T-cell (primary cell): ENCODE results near the gene MYDGF. TPM values are rescaled to one million over a fixed set of nuclear protein-coding genes. Genes with fewer than 3 reads are reported as not detected.

Experiments used
- ATAC-seq, 4 experiments: fragments of 200-7000 bp in 3 of 4; fragments of 150-1000 bp in 1 of 4; cut with Tn5 transposase; replicated peaks in 1 of 4; 1 replicate in 3 of 4; 2 replicates in 1 of 4; pipeline ENCODE4 v1.10.0; 2021; ENCODE audit warnings: moderate library complexity in 3 of 4, mild to moderate bottlenecking in 2 of 4, moderate number of reproducible peaks in 1 of 4
- CTCF ChIA-PET, 2 donors: fragments of 300-600 bp; sonication (Branson Sonifier 250); formaldehyde crosslinking; loops; one replicate each; lab custom pipeline; 2022; ENCODE audit warnings: antibody characterized with exemption in 2 of 2; lab: Charles Lee
- POLR2A ChIA-PET, 2 donors: fragments of 300-600 bp; sonication (Branson Sonifier 250); formaldehyde crosslinking; loops; one replicate each; lab custom pipeline; 2022; ENCODE audit warnings: antibody characterized with exemption in 2 of 2; lab: Charles Lee
- DNase-seq, 35 experiments: peaks; one replicate each; pipeline versions ENCODE4 v3.0.0 to v3.0.0-alpha.2; 2013 to 2023
- H3K27ac ChIP-seq: one replicate; pipeline ENCODE4 v1.5.1; 2013; ENCODE audit warnings: low read length
- H3K27me3 ChIP-seq, 2 experiments: replicated peaks in 1 of 2; 1 replicate in 1 of 2; 2 replicates in 1 of 2; pipeline versions ENCODE4 v1.6.1 to v1.7.0; 2013; ENCODE audit warnings: low read length in 1 of 2, mixed read lengths in 1 of 2; ENCODE audit not compliant: control insufficient read depth in 2 of 2, insufficient read depth in 2 of 2; ENCODE audit errors: extremely low read depth in 1 of 2
- H3K36me3 ChIP-seq, 2 donors: 1 replicate in 1 of 2; 2 replicates in 1 of 2; pipeline versions ENCODE4 v1.6.1 to v1.7.0; 2013; ENCODE audit warnings: low read length in 1 of 2; ENCODE audit not compliant: control insufficient read depth in 2 of 2, insufficient read depth in 1 of 2; ENCODE audit errors: extremely low read depth in 1 of 2
- H3K4me1 ChIP-seq, 2 experiments: 1 replicate in 1 of 2; 2 replicates in 1 of 2; pipeline versions ENCODE4 v1.6.1 to v1.7.0; 2013; ENCODE audit warnings: low read length in 2 of 2, mixed read lengths in 1 of 2; ENCODE audit not compliant: insufficient read depth in 2 of 2, control insufficient read depth in 1 of 2; ENCODE audit errors: extremely low read depth in 1 of 2
- H3K4me3 ChIP-seq, 2 donors: 1 replicate in 1 of 2; 2 replicates in 1 of 2; pipeline versions ENCODE4 v1.5.1 to v1.7.0; 2013; ENCODE audit warnings: mild to moderate bottlenecking in 2 of 2, low read length in 1 of 2, moderate library complexity in 1 of 2; ENCODE audit not compliant: control insufficient read depth in 1 of 2; ENCODE audit errors: extremely low read depth in 1 of 2
- H3K9me3 ChIP-seq: 2 replicates; pipeline ENCODE4 v1.7.0; 2013
- H3K27ac Mint-ChIP-seq, 2 donors: one replicate each; pipeline ENCODE4 v1.8.0; 2020 to 2021; ENCODE audit warnings: mild to moderate bottlenecking in 2 of 2, mixed read lengths in 2 of 2
- H3K27me3 Mint-ChIP-seq, 2 donors: one replicate each; pipeline ENCODE4 v1.8.0; 2021 to 2022; ENCODE audit warnings: mixed read lengths in 2 of 2
- H3K36me3 Mint-ChIP-seq: one replicate; pipeline ENCODE4 v1.8.0; 2021; ENCODE audit warnings: mixed read lengths
- H3K4me1 Mint-ChIP-seq, 3 donors: one replicate each; pipeline ENCODE4 v1.8.0; 2020 to 2022; ENCODE audit warnings: mixed read lengths in 3 of 3, mild to moderate bottlenecking in 1 of 3
- H3K4me3 Mint-ChIP-seq, 3 donors: one replicate each; pipeline ENCODE4 v1.8.0; 2020 to 2022; ENCODE audit warnings: mild to moderate bottlenecking in 3 of 3, mixed read lengths in 3 of 3, moderate library complexity in 3 of 3
- H3K9me3 Mint-ChIP-seq, 3 donors: one replicate each; pipeline ENCODE4 v1.8.0; 2020 to 2022; ENCODE audit warnings: mixed read lengths in 3 of 3
- WGBS: methylation state at CpG from one replicate; pipeline ENCODE4 v1.1.5; 2013; ENCODE audit warnings: missing lambda C conversion rate; ENCODE audit not compliant: insufficient coverage; 5-methylcytosine and 5-hydroxymethylcytosine counted together
- total RNA-seq, 35 experiments: library from RNA in 6 of 35; stranded (reverse) in 6 of 35; fragments of 120-200 nt in 1 of 35; gene quantifications; one replicate each; pipeline versions ENCODE4 v1.2.1 to v1.2.4 and lab custom pipeline; 2013 to 2026

The MYDGF gene
- total RNA-seq, 5 donors from 2014 or later (not counting 1 experiment from before 2014, with no cell fraction given), result 27.5 to 46.4 (median 38.3) TPM

- WGBS, result 71% methylated on average over 1 of the region's 10 CpGs
- DNase-seq (no peak), ATAC-seq (no peak)
- H3K27me3 ChIP-seq, result no peaks in the 10 kb centered on the region
- no peaks in the 10 kb centered on the region for H3K9me3 ChIP-seq
- Mint-ChIP-seq H3K4me3 (peak overlapping the region; percentile 42 to 85 (median 72)), H3K36me3 (peaks cover 5% of the 10 kb centered on the region), H3K27ac (peak overlapping the region; percentile 48 to 62), H3K9me3 (no peaks in the 10 kb centered on the region), H3K27me3 (no peaks in the 10 kb centered on the region), H3K4me1 (peaks cover 8 to 20% (median 15%) of the 10 kb centered on the region in 3 donors)
- no peak overlapping the region for H3K4me3 ChIP-seq
- peaks cover 19 to 24% of the 10 kb centered on the region in 2 donors for H3K36me3 ChIP-seq
- ChIA-PET POLR2A (interaction anchor here in 1 of 2 donors (0.5 kb wide), 1 partner anchor 127 kb away, joined by 5 read pairs; no protein-coding TSS in a partner anchor), CTCF (no interaction called here)
- peaks cover 2 to 21% of the 10 kb centered on the region in 2 experiments for H3K4me1 ChIP-seq
- no peak overlapping the region for H3K27ac ChIP-seq
These were observed 1.2 kb upstream of the MYDGF start for GRCh38 chr19:4671185-4671851.

- CTCF ChIA-PET, result no interaction called here
- H3K4me1 ChIP-seq, result peaks cover 2 to 12% of the 10 kb centered on the region in 2 experiments
- H3K36me3 ChIP-seq, result peaks cover 16 to 60% of the 10 kb centered on the region in 2 donors
- Mint-ChIP-seq H3K27ac (no peak overlapping the region), H3K27me3 (no peaks in the 10 kb centered on the region), H3K4me3 (no peak overlapping the region), H3K9me3 (no peaks in the 10 kb centered on the region), H3K36me3 (peaks cover 11% of the 10 kb centered on the region), H3K4me1 (peaks cover 8 to 20% (median 18%) of the 10 kb centered on the region in 3 donors)
- H3K27me3 ChIP-seq, result no peaks in the 10 kb centered on the region
- H3K9me3 ChIP-seq, result no peaks in the 10 kb centered on the region
- H3K4me3 ChIP-seq, result no peak overlapping the region
- no peak for ATAC-seq
- DNase-seq, result no peak
- POLR2A ChIA-PET, result no interaction called here
- H3K27ac ChIP-seq, result no peak overlapping the region
- WGBS, result 90% methylated on average over 12 of the region's 12 CpGs
These were observed 5.5 kb downstream of the MYDGF start for GRCh38 chr19:4664642-4665041.

DNA sequence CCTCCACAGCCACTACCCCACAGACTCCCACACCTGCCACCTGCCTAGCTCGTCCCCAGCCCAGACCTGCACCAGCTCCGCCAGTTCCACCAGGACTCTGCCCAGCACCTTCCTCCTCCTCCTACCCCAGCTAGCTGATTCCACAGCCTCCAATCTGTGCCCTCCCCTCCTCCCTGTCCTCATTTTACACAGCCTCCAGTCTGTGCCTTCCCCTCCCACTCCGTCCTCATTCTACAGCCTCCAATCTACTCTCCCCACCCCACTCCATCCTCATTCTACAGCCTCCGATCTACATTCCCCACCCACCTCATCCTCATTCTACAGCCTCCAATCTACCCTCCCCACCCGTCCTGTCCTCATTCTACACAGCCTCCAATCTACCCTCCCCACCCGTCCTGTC lies 7.3 kb downstream of the MYDGF start:
- ChIA-PET POLR2A (no interaction called here), CTCF (no interaction called here)
- Histone ChIP-seq H3K27ac (no peak overlapping the region), H3K36me3 (peaks cover 9 to 68% of the 10 kb centered on the region in 2 donors), H3K4me3 (no peak overlapping the region), H3K27me3 (no peaks in the 10 kb centered on the region), H3K4me1 (no peaks in the 10 kb centered on the region), H3K9me3 (no peaks in the 10 kb centered on the region)
- Mint-ChIP-seq H3K4me3 (no peak overlapping the region), H3K36me3 (peaks cover 16% of the 10 kb centered on the region), H3K9me3 (no peaks in the 10 kb centered on the region), H3K4me1 (peaks cover 0 to 3% (median 3%) of the 10 kb centered on the region in 3 donors), H3K27ac (no peak overlapping the region), H3K27me3 (no peaks in the 10 kb centered on the region)
- ATAC-seq (no peak), DNase-seq (no peak)
- WGBS, result 93% methylated on average over 6 of the region's 6 CpGs

- H3K9me3 ChIP-seq, result no peaks in the 10 kb centered on the region
- Mint-ChIP-seq H3K27ac (no peak overlapping the region), H3K4me1 (peaks cover 0 to 3% (median 2%) of the 10 kb centered on the region in 3 donors), H3K9me3 (no peaks in the 10 kb centered on the region), H3K27me3 (no peaks in the 10 kb centered on the region), H3K36me3 (peaks cover 16% of the 10 kb centered on the region), H3K4me3 (no peak overlapping the region)
- no peak overlapping the region for H3K27ac ChIP-seq
- 95% methylated on average over 12 of the region's 20 CpGs for WGBS
- no peak for DNase-seq
- CTCF ChIA-PET, result no interaction called here
- H3K4me3 ChIP-seq, result no peak overlapping the region
- H3K36me3 ChIP-seq, result peaks cover 11 to 70% of the 10 kb centered on the region in 2 donors
- H3K27me3 ChIP-seq, result no peaks in the 10 kb centered on the region
- no peak for ATAC-seq
- peaks cover 0 to 1% of the 10 kb centered on the region in 2 experiments for H3K4me1 ChIP-seq
- POLR2A ChIA-PET, result no interaction called here
These were observed 8.0 kb downstream of the MYDGF start for GRCh38 chr19:4662020-4662695.

- H3K4me1 Mint-ChIP-seq, result peaks cover 0 to 3% (median 2%) of the 10 kb centered on the region in 3 donors
- H3K4me3 Mint-ChIP-seq, result no peak overlapping the region
- ATAC-seq (no peak), DNase-seq (no peak)
- no peaks in the 10 kb centered on the region for H3K9me3 Mint-ChIP-seq
- Histone ChIP-seq H3K36me3 (peaks cover 15 to 70% of the 10 kb centered on the region in 2 donors), H3K27me3 (no peaks in the 10 kb centered on the region), H3K27ac (no peak overlapping the region), H3K4me1 (peaks cover 0 to 4% of the 10 kb centered on the region in 2 experiments), H3K9me3 (no peaks in the 10 kb centered on the region), H3K4me3 (no peak overlapping the region)
- no peaks in the 10 kb centered on the region for H3K27me3 Mint-ChIP-seq
- ChIA-PET CTCF (no interaction called here), POLR2A (no interaction called here)
- WGBS, result 92% methylated on average over 2 of the region's 4 CpGs
- peaks cover 16% of the 10 kb centered on the region for H3K36me3 Mint-ChIP-seq
- H3K27ac Mint-ChIP-seq, result peak overlapping the region in 1 of 2 donors; percentile 22
These were observed 9.1 kb downstream of the MYDGF start for GRCh38 chr19:4660993-4661392.

GRCh38 chr19:4660181-4660791 lies 9.9 kb downstream of the MYDGF start:
- Mint-ChIP-seq H3K4me1 (peaks cover 0 to 2% (median 0%) of the 10 kb centered on the region in 3 donors), H3K4me3 (no peak overlapping the region), H3K27ac (no peak overlapping the region), H3K27me3 (no peaks in the 10 kb centered on the region), H3K9me3 (no peaks in the 10 kb centered on the region), H3K36me3 (peaks cover 16% of the 10 kb centered on the region)
- Histone ChIP-seq H3K9me3 (no peaks in the 10 kb centered on the region), H3K4me1 (peaks cover 0 to 4% of the 10 kb centered on the region in 2 experiments), H3K36me3 (peaks cover 16 to 69% of the 10 kb centered on the region in 2 donors), H3K27ac (no peak overlapping the region), H3K27me3 (no peaks in the 10 kb centered on the region), H3K4me3 (no peak overlapping the region)
- WGBS, result 91% methylated on average over 10 of the region's 15 CpGs
- POLR2A ChIA-PET, result interaction anchor here in 1 of 2 donors (1.2 kb wide), 1 partner anchor 9 kb away, joined by 3 read pairs; no protein-coding TSS in a partner anchor
- DNase-seq, result peak in 1 of 35 experiments; percentile 16
- ATAC-seq, result peak in 3 of 4 experiments; percentile 24 to 33 (median 26)
- CTCF ChIA-PET, result no interaction called here
